HepG2 (cell line): ENCODE data around the gene MFSD2B. TPM values are rescaled to one million over a fixed set of nuclear protein-coding genes. Genes with fewer than 3 reads are reported as not detected.

ENCODE experiments used
- ELK4 ChIP-seq: sonication (generic); formaldehyde crosslinking; IDR thresholded peaks from 2 replicates; pipeline ENCODE4 v1.9.0; 2021; ENCODE audit warnings: missing genetic modification reagents, borderline replicate concordance
- HHEX ChIP-seq: IDR thresholded peaks from 2 replicates; pipeline ENCODE4 v1.6.1; 2016; ENCODE audit warnings: control low read depth
- IRF9 ChIP-seq: sonication (generic); formaldehyde crosslinking; IDR thresholded peaks from 2 replicates; pipeline ENCODE4 v1.8.0; 2022; ENCODE audit warnings: missing genetic modification reagents, mild to moderate bottlenecking, borderline replicate concordance
- KAT8 ChIP-seq: IDR thresholded peaks from 2 replicates; pipeline ENCODE4 v1.6.1; 2016; ENCODE audit warnings: missing genetic modification reagents, missing compliant biosample characterization
- KDM4B ChIP-seq: sonication (generic); formaldehyde crosslinking; IDR thresholded peaks from 2 replicates; pipeline ENCODE4 v1.4.0; 2020; ENCODE audit warnings: missing genetic modification reagents
- LCORL ChIP-seq, 2 experiments: fragments of 450-650 bp in 1 of 2; sonication (generic) in 1 of 2; formaldehyde crosslinking in 1 of 2; IDR thresholded peaks; 2 replicates each; pipeline versions ENCODE4 v1.5.0 to v1.6.1; 2017 to 2020; ENCODE audit warnings: antibody characterized with exemption in 1 of 2, missing genetic modification reagents in 1 of 2
- MEF2D ChIP-seq: sonication (generic); formaldehyde crosslinking; IDR thresholded peaks from 2 replicates; pipeline ENCODE4 v1.5.1; 2020; ENCODE audit warnings: mild to moderate bottlenecking, missing genetic modification reagents
- MEIS1 ChIP-seq: sonication (generic); formaldehyde crosslinking; IDR thresholded peaks from 2 replicates; pipeline ENCODE4 v1.9.0; 2021; ENCODE audit warnings: mild to moderate bottlenecking, missing genetic modification reagents, moderate library complexity, borderline replicate concordance
- MTF2 ChIP-seq: sonication (generic); formaldehyde crosslinking; IDR thresholded peaks from 2 replicates; pipeline ENCODE4 v1.5.0; 2020; ENCODE audit warnings: missing genetic modification reagents, borderline replicate concordance
- RBFOX2 ChIP-seq: fragments of 200-400 bp; formaldehyde crosslinking; IDR thresholded peaks from 2 replicates; pipeline ENCODE4 v1.6.1; 2017; ENCODE audit warnings: low read depth, mild to moderate bottlenecking, low read length
- SMC3 ChIP-seq: IDR thresholded peaks from 2 replicates; pipeline ENCODE4 v1.6.1; 2011; ENCODE audit warnings: low read length, improper control_type of control experiment
- SP2 ChIP-seq: sonication (generic); formaldehyde crosslinking; IDR thresholded peaks from 2 replicates; pipeline ENCODE4 v1.5.1; 2020; ENCODE audit warnings: mild to moderate bottlenecking, missing genetic modification reagents
- TAF1 ChIP-seq: sonication (generic); formaldehyde crosslinking; IDR thresholded peaks from 2 replicates; pipeline ENCODE4 v1.4.0; 2020; ENCODE audit warnings: missing genetic modification reagents
- TEAD3 ChIP-seq: optimal IDR thresholded peaks from 2 replicates; pipeline ENCODE3; 2016; ENCODE audit warnings: borderline replicate concordance
- THYN1 ChIP-seq: sonication (generic); formaldehyde crosslinking; IDR thresholded peaks from 2 replicates; pipeline ENCODE4 v1.8.1; 2023; ENCODE audit warnings: low read depth, mild to moderate bottlenecking, moderate library complexity, missing genetic modification reagents, borderline replicate concordance
- ZMAT3 ChIP-seq: sonication (generic); formaldehyde crosslinking; conservative IDR thresholded peaks from 2 replicates; pipeline ENCODE4 v1.7.0; 2021; ENCODE audit warnings: missing genetic modification reagents
- ZNF792 ChIP-seq: IDR thresholded peaks from 2 replicates; pipeline ENCODE4 v1.6.1; 2016
- polyA plus RNA-seq, 8 experiments: library from polyadenylated mRNA; depleted of rRNA in 3 of 8; stranded (reverse) in 7 of 8; unstranded in 1 of 8; fragments of >200 nt; fragmentation: Illumina TruSeq in 4 of 8; extraction: Trizol in 4 of 8; gene quantifications; 2 replicates each; pipeline versions ENCODE4 v1.2.1 to v1.2.3, GENCODE V29; 2011 to 2016; ENCODE audit warnings: low read depth in 4 of 8, missing spikeins in 1 of 8, mixed read lengths in 1 of 8; ENCODE audit not compliant: insufficient read depth in 1 of 8
- total RNA-seq, 5 experiments: library from RNA; depleted of rRNA; stranded (reverse); fragments of >200 nt; fragmentation: Illumina TruSeq; extraction: Trizol; gene quantifications; 2 replicates each; pipeline ENCODE4 v1.2.3, GENCODE V29; 2016; ENCODE audit warnings: low read depth in 1 of 5
- TF ChIP-seq, protein P1 (sequence below): sonication (generic); formaldehyde crosslinking; IDR thresholded peaks from 2 replicates; pipeline ENCODE4 v1.4.0; 2020; ENCODE audit warnings: mild to moderate bottlenecking, missing genetic modification reagents, borderline replicate concordance
- TF ChIP-seq, protein P2 (sequence below): sonication (generic); formaldehyde crosslinking; IDR thresholded peaks from 2 replicates; pipeline ENCODE4 v1.5.1; 2020; ENCODE audit warnings: mild to moderate bottlenecking, missing genetic modification reagents, moderate library complexity
- TF ChIP-seq, protein P3 (sequence below): sonication (generic); formaldehyde crosslinking; IDR thresholded peaks from 2 replicates; pipeline ENCODE4 v1.5.0; 2020; ENCODE audit warnings: missing genetic modification reagents

MFSD2B gene
- total and polyA plus RNA-seq, 2 of the 13 experiments (the other 11 are each of a cell fraction or from before 2014, with no cell fraction given), result 0.21 to 0.93 TPM

DNA sequence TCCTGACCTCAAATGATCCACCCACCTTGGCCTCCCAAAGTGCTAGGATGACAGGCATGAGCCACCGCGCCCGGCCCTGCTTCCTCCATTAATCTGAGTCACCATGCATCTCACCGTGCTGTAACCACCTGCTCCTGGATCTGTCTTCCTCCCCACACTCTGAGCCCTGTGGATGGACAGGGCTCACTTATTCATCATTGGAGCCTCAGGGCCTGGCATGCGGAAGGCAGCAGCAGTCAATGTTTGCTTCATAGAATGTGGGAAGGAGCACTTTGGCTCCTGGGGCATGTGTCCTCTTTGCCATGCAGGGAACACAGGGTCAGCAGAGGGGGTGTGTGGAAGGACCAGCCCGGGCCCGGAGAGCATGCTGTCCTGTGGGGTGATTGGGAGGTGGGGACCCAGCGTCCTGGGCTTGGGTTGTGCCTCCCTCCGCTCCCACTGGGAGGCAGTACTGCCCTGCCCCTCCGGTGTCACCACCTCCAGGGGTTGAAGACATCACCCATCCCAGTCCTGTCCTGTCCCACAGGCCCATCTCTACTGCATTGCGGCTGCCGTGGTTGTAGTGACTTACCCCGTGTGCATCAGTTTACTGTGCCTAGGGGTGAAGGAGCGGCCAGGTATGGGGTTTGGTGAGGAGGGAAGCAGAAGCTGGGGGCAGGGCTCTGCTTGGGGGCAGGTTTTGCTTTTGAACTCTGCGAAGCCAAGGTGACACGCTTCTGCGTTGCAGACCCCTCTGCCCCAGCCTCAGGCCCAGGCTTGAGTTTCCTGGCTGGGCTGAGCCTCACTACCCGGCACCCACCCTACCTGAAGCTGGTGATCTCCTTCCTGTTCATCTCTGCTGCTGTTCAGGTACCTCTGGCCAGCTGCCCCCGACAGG is 11.5 kb downstream of the MFSD2B start (continued):
- TF ChIP-seq, protein P1, sequence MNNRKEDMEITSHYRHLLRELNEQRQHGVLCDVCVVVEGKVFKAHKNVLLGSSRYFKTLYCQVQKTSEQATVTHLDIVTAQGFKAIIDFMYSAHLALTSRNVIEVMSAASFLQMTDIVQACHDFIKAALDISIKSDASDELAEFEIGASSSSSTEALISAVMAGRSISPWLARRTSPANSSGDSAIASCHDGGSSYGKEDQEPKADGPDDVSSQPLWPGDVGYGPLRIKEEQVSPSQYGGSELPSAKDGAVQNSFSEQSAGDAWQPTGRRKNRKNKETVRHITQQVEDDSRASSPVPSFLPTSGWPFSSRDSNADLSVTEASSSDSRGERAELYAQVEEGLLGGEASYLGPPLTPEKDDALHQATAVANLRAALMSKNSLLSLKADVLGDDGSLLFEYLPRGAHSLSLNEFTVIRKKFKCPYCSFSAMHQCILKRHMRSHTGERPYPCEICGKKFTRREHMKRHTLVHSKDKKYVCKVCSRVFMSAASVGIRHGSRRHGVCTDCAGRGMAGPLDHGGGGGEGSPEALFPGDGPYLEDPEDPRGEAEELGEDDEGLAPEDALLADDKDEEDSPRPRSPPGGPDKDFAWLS (CRISPR knock-in tag), result no peak
- TF ChIP-seq TEAD3 (CRISPR knock-in tag) (peak; percentile 39), ZMAT3 (no peak), RBFOX2 (no peak), HHEX (CRISPR knock-in tag) (no peak), SP2 (CRISPR knock-in tag) (peak; percentile 32; the same call in 1 of the 2 replicates), KAT8 (CRISPR knock-in tag) (no peak), THYN1 (CRISPR knock-in tag) (no peak), LCORL (IDR thresholded peaks at IDR 0.05) (no peak), LCORL (CRISPR knock-in tag; IDR thresholded peaks at IDR 0.05) (no peak), MEF2D (CRISPR knock-in tag) (no peak), ZNF792 (0 out of 2 replicates have a peak, but pooled peaks have one; percentile 61), MTF2 (CRISPR knock-in tag) (no peak), MEIS1 (CRISPR knock-in tag) (no peak), TAF1 (no peak), KDM4B (CRISPR knock-in tag) (no peak), ELK4 (no peak), SMC3 (peak; percentile 75), IRF9 (no peak; the same call in 1 of the 2 replicates)
- TF ChIP-seq, protein P2, sequence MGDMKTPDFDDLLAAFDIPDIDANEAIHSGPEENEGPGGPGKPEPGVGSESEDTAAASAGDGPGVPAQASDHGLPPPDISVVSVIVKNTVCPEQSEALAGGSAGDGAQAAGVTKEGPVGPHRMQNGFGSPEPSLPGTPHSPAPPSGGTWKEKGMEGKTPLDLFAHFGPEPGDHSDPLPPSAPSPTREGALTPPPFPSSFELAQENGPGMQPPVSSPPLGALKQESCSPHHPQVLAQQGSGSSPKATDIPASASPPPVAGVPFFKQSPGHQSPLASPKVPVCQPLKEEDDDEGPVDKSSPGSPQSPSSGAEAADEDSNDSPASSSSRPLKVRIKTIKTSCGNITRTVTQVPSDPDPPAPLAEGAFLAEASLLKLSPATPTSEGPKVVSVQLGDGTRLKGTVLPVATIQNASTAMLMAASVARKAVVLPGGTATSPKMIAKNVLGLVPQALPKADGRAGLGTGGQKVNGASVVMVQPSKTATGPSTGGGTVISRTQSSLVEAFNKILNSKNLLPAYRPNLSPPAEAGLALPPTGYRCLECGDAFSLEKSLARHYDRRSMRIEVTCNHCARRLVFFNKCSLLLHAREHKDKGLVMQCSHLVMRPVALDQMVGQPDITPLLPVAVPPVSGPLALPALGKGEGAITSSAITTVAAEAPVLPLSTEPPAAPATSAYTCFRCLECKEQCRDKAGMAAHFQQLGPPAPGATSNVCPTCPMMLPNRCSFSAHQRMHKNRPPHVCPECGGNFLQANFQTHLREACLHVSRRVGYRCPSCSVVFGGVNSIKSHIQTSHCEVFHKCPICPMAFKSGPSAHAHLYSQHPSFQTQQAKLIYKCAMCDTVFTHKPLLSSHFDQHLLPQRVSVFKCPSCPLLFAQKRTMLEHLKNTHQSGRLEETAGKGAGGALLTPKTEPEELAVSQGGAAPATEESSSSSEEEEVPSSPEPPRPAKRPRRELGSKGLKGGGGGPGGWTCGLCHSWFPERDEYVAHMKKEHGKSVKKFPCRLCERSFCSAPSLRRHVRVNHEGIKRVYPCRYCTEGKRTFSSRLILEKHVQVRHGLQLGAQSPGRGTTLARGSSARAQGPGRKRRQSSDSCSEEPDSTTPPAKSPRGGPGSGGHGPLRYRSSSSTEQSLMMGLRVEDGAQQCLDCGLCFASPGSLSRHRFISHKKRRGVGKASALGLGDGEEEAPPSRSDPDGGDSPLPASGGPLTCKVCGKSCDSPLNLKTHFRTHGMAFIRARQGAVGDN (CRISPR knock-in tag), result peak; percentile 53
- TF ChIP-seq, protein P3, sequence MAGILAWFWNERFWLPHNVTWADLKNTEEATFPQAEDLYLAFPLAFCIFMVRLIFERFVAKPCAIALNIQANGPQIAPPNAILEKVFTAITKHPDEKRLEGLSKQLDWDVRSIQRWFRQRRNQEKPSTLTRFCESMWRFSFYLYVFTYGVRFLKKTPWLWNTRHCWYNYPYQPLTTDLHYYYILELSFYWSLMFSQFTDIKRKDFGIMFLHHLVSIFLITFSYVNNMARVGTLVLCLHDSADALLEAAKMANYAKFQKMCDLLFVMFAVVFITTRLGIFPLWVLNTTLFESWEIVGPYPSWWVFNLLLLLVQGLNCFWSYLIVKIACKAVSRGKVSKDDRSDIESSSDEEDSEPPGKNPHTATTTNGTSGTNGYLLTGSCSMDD (CRISPR knock-in tag), result no peak
